ENCODE results near the gene MYL4.
A peak's percentile ranks its signal among the peaks of the same experiment; 100 is the strongest.

The MYL4 gene

DNA sequence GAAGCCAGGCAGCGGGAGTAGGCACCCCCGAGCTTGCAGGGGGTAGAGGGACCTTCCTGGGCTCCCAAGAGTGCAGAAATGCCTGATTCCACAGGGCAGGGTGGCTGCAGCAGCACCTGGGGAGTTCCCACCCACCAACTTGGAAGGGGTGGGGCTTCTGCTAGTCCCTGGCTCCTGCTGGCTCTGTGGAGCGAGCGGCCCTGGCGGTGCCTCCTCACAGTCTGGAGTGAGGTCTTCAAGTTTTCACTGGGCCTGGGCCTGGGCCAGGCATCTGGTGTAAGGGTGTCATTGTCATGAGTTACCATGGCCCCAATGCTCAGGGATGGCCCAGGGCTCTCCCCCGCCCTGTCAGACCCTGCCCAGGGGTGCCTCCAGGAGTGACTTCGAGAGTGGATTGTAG is 28.7 kb downstream of the MYL4 start:
- TF ChIP-seq, protein P1, sequence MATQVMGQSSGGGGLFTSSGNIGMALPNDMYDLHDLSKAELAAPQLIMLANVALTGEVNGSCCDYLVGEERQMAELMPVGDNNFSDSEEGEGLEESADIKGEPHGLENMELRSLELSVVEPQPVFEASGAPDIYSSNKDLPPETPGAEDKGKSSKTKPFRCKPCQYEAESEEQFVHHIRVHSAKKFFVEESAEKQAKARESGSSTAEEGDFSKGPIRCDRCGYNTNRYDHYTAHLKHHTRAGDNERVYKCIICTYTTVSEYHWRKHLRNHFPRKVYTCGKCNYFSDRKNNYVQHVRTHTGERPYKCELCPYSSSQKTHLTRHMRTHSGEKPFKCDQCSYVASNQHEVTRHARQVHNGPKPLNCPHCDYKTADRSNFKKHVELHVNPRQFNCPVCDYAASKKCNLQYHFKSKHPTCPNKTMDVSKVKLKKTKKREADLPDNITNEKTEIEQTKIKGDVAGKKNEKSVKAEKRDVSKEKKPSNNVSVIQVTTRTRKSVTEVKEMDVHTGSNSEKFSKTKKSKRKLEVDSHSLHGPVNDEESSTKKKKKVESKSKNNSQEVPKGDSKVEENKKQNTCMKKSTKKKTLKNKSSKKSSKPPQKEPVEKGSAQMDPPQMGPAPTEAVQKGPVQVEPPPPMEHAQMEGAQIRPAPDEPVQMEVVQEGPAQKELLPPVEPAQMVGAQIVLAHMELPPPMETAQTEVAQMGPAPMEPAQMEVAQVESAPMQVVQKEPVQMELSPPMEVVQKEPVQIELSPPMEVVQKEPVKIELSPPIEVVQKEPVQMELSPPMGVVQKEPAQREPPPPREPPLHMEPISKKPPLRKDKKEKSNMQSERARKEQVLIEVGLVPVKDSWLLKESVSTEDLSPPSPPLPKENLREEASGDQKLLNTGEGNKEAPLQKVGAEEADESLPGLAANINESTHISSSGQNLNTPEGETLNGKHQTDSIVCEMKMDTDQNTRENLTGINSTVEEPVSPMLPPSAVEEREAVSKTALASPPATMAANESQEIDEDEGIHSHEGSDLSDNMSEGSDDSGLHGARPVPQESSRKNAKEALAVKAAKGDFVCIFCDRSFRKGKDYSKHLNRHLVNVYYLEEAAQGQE (IDR thresholded peaks at IDR 0.05; ENCODE audit: insufficient replicate concordance, low read depth): no peak
- TF ChIP-seq GABPA (IDR thresholded peaks at IDR 0.05; ENCODE audit: low read depth): no peak
- no peak for TF ChIP-seq SPI1 (IDR thresholded peaks at IDR 0.05; ENCODE audit: borderline replicate concordance, low read depth)
- no peak for TF ChIP-seq POLR2AphosphoS5 (IDR thresholded peaks at IDR 0.05; ENCODE audit: low read depth)
- TF ChIP-seq, protein P2, sequence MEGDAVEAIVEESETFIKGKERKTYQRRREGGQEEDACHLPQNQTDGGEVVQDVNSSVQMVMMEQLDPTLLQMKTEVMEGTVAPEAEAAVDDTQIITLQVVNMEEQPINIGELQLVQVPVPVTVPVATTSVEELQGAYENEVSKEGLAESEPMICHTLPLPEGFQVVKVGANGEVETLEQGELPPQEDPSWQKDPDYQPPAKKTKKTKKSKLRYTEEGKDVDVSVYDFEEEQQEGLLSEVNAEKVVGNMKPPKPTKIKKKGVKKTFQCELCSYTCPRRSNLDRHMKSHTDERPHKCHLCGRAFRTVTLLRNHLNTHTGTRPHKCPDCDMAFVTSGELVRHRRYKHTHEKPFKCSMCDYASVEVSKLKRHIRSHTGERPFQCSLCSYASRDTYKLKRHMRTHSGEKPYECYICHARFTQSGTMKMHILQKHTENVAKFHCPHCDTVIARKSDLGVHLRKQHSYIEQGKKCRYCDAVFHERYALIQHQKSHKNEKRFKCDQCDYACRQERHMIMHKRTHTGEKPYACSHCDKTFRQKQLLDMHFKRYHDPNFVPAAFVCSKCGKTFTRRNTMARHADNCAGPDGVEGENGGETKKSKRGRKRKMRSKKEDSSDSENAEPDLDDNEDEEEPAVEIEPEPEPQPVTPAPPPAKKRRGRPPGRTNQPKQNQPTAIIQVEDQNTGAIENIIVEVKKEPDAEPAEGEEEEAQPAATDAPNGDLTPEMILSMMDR (IDR thresholded peaks at IDR 0.05; ENCODE audit: insufficient read depth, low read length): no peak
- Histone ChIP-seq H3K4me3 (replicated peaks; ENCODE audit: insufficient read depth, low read length) (no peak overlapping the region), H3K27me3 (ENCODE audit: insufficient read depth, poor library complexity, severe bottlenecking) (no peaks in the 10 kb centered on the region), H3K27ac (replicated peaks) (no peak overlapping the region)
- no peak for DNase-seq (ENCODE audit: low read depth in 1 of 2, low spot score in 1 of 2)

DNA sequence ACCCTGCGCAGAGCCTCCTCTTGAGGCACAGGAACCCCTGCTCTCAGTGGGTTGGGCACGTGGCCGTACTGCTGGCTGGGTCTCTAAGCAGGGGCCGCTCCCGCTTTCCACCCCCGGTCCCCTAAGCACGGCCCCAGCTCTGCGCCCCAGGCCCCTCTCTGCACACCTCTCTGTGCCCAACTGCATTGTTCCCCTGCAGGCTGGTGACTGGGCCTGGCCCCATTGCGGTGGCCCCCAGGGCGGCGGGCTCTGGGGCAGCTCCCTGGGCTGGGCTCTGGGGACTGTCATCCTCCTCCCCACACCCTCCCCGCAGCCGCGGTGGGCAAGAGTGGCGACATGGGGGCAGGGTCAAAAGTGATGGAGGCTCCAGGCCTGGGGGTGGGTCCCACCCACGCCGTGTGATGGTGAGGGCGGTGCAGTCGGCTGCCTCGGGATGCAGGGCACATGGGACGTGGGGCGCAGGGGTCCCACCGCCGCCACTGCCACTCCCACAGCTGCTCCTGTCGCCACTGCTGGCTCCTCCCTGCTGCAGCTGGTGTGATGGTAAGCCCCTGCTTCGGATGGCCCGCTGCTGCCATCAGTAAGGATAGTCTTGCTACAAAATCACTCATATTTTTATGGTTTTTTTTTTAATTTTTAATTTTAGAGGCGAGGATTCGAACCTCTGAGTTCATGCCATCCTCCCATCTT is 29.3 kb downstream of the MYL4 start:
- no peaks in the 10 kb centered on the region for H3K27me3 ChIP-seq (ENCODE audit: insufficient read depth, poor library complexity, severe bottlenecking)
- no peak overlapping the region for H3K4me3 ChIP-seq (replicated peaks; ENCODE audit: insufficient read depth, low read length)
- TF ChIP-seq, protein P2 (IDR thresholded peaks at IDR 0.05; ENCODE audit: insufficient read depth, low read length): no peak
- TF ChIP-seq POLR2AphosphoS5 (IDR thresholded peaks at IDR 0.05; ENCODE audit: low read depth) (no peak), GABPA (IDR thresholded peaks at IDR 0.05; ENCODE audit: low read depth) (no peak), SPI1 (IDR thresholded peaks at IDR 0.05; ENCODE audit: borderline replicate concordance, low read depth) (no peak)
- TF ChIP-seq, protein P1 (IDR thresholded peaks at IDR 0.05; ENCODE audit: insufficient replicate concordance, low read depth): no peak
- H3K27ac ChIP-seq (replicated peaks): no peak overlapping the region
- no peak for DNase-seq (ENCODE audit: low read depth in 1 of 2, low spot score in 1 of 2)

DNA sequence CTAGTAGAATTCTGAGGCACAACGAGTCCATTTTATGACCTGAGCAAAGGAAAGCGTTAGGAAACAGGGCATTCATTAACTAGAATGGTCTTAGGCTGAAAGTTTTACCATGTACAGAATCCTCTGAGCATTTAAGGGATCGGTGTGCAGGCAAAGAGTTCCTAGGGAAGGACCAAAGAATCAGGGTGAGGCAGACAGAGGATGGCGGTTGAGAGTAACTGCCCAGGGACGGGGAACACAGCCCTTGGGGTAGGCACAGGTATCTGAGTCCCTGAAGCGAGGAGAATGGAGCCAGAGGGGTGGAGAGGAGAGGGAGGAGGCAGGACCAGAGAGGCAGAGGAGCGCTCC is 30.4 kb downstream of the MYL4 start:
- H3K27me3 ChIP-seq (ENCODE audit: insufficient read depth, poor library complexity, severe bottlenecking): no peaks in the 10 kb centered on the region
- no peak overlapping the region for H3K4me3 ChIP-seq (replicated peaks; ENCODE audit: insufficient read depth, low read length)
- no peak for DNase-seq (ENCODE audit: low read depth in 1 of 2, low spot score in 1 of 2)
- H3K27ac ChIP-seq (replicated peaks): no peak overlapping the region
- TF ChIP-seq SPI1 (IDR thresholded peaks at IDR 0.05; ENCODE audit: borderline replicate concordance, low read depth) (no peak), GABPA (IDR thresholded peaks at IDR 0.05; ENCODE audit: low read depth) (no peak), POLR2AphosphoS5 (IDR thresholded peaks at IDR 0.05; ENCODE audit: low read depth) (no peak)

DNA sequence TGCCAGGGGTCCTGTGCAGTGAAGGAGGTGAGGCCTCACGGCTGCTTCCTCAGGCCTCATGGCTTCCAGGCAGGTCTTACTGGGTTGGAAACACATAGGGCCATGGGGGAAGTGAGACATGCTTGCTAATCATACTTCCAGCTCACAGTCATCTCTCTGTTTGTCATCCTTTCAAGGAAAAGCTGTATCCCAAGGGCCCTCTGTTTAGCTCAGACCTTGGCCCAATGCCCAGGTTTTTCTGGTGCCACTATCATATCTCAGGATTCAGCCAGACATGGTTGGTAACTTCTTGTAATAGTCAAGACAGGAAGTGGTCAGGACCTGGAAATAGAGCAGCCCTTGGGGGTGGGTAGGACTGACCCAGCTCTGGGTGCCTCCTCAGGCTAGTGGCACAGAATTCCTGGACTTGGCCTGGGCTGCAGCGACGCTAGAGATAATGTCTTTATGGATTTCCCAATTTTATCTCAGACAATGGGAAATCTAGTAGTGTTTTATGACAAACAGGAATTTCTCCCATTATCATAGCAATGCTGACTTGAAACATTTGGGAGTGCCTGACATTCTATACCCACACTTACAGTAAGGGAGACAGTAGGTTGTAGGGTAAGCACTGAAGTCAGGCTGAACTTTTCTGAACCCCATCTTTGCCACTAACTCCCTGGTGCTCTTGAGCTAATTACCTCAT is 31.0 kb downstream of the MYL4 start:
- H3K27ac ChIP-seq (replicated peaks): no peak overlapping the region
- TF ChIP-seq GABPA (IDR thresholded peaks at IDR 0.05; ENCODE audit: low read depth): no peak
- no peak for TF ChIP-seq POLR2AphosphoS5 (IDR thresholded peaks at IDR 0.05; ENCODE audit: low read depth)
- TF ChIP-seq SPI1 (IDR thresholded peaks at IDR 0.05; ENCODE audit: borderline replicate concordance, low read depth): no peak
- TF ChIP-seq, protein P1 (IDR thresholded peaks at IDR 0.05; ENCODE audit: insufficient replicate concordance, low read depth): no peak
- TF ChIP-seq, protein P2 (IDR thresholded peaks at IDR 0.05; ENCODE audit: insufficient read depth, low read length): no peak
- DNase-seq (ENCODE audit: low read depth in 1 of 2, low spot score in 1 of 2): peak; percentile 33 to 34
- no peaks in the 10 kb centered on the region for H3K27me3 ChIP-seq (ENCODE audit: insufficient read depth, poor library complexity, severe bottlenecking)
- H3K4me3 ChIP-seq (replicated peaks; ENCODE audit: insufficient read depth, low read length): no peak overlapping the region

All from HL-60 (cell line).